Colonic mucosa (tissue), 4 donors: ENCODE measurements around the gene TEKTIP1. TPM values are rescaled to one million over a fixed set of nuclear protein-coding genes. Genes with fewer than 3 reads are reported as not detected.

Source experiments
- DNase-seq: peaks from one replicate; pipeline ENCODE4 v3.0.0-alpha.2; 2020
- H3K27ac ChIP-seq: fragments of 200-600 bp; one replicate; pipeline ENCODE4 v1.8.0; 2021
- H3K27me3 ChIP-seq: fragments of 200-600 bp; one replicate; pipeline ENCODE4 v1.8.0; 2021
- H3K36me3 ChIP-seq: fragments of 200-600 bp; one replicate; pipeline ENCODE4 v1.8.0; 2021
- H3K4me1 ChIP-seq: fragments of 200-600 bp; one replicate; pipeline ENCODE4 v1.8.0; 2021; ENCODE audit warnings: mild to moderate bottlenecking
- H3K4me3 ChIP-seq: fragments of 200-600 bp; one replicate; pipeline ENCODE4 v1.8.0; 2021
- H3K9ac ChIP-seq, 2 donors: one replicate each; pipeline ENCODE4 v1.7.0; 2013; ENCODE audit warnings: control low read depth in 2 of 2, low read depth in 2 of 2, low read length in 2 of 2
- H3K9me3 ChIP-seq: fragments of 200-600 bp; one replicate; pipeline ENCODE4 v1.8.0; 2021
- CTCF ChIP-seq: fragments of 200-600 bp; IDR thresholded peaks from one replicate; pipeline ENCODE4 v1.8.0; 2022; ENCODE audit warnings: antibody characterized with exemption, mild to moderate bottlenecking
- intact Hi-C: fragments of 100-400 bp; cut with DNase I; formaldehyde crosslinking; loops from one replicate; pipeline ENCODE4 v1.14.1; 2022
- total RNA-seq, 2 donors: library from RNA; stranded (reverse); fragmentation: NEBNext Ultra II Directional in 1 of 2; extraction: Animal tissue kit (Norgen Biotek cat#: 25700) in 1 of 2; gene quantifications; one replicate each; pipeline ENCODE4 v1.2.1, GENCODE V29; 2021
- donor health status: healthy.
- donor health status: DM: no; HTN: no; CAD: no.
- donor health status: DM: no; HTN: no; CAD: no.

Gene TEKTIP1
- total RNA-seq, 2 donors from 2014 or later, result 1.5 to 4.7 TPM

- DNase-seq, result peak; percentile 100
- Histone ChIP-seq H3K36me3 (no peaks in the 10 kb centered on the region), H3K4me1 (peaks cover 10% of the 10 kb centered on the region), H3K9ac (peak overlapping the region; percentile 12 to 58), H3K9me3 (no peaks in the 10 kb centered on the region), H3K4me3 (peak overlapping the region; percentile 96), H3K27me3 (no peaks in the 10 kb centered on the region), H3K27ac (peak overlapping the region; percentile 28)
- intact Hi-C loops, result no loop called here
- no peak for TF ChIP-seq CTCF
These were observed 33.3 kb downstream of the TEKTIP1 start for GRCh38 chr19:3572132-3572854.

- intact Hi-C loops, result no loop called here
- no peak for TF ChIP-seq CTCF
- peaks cover 10% of the 10 kb centered on the region for H3K4me1 ChIP-seq
- peak within 1 kb of the TSS; percentile 81 for H3K9ac ChIP-seq
- H3K36me3 ChIP-seq, result no peaks in the 10 kb centered on the region
- no peaks in the 10 kb centered on the region for H3K9me3 ChIP-seq
- no peaks in the 10 kb centered on the region for H3K27me3 ChIP-seq
- no peak for DNase-seq
- H3K4me3 ChIP-seq, result peak within 1 kb of the TSS; percentile 96
- peak within 1 kb of the TSS; percentile 85 for H3K27ac ChIP-seq
These were observed 33.8 kb downstream of the TEKTIP1 start, which contains the start of gene HMG20B for GRCh38 chr19:3572855-3573161. TSS of gene HMG20B (plus strand) at chr19:3572944. CDS start at chr19:3573310, 366 bp downstream.

GRCh38 chr19:3573162-3573857 lies 34.3 kb downstream of the TEKTIP1 start:
- Histone ChIP-seq H3K9ac (peak overlapping the region; percentile 81), H3K27me3 (no peaks in the 10 kb centered on the region), H3K4me3 (peak overlapping the region; percentile 96), H3K27ac (peak overlapping the region; percentile 85), H3K36me3 (no peaks in the 10 kb centered on the region), H3K9me3 (no peaks in the 10 kb centered on the region), H3K4me1 (peaks cover 10% of the 10 kb centered on the region)
- peak; percentile 41 for DNase-seq
- intact Hi-C loops, result no loop called here
- TF ChIP-seq CTCF, result no peak

- Histone ChIP-seq H3K36me3 (no peaks in the 10 kb centered on the region), H3K27ac (no peak overlapping the region), H3K4me1 (peaks cover 10% of the 10 kb centered on the region), H3K9ac (peak overlapping the region in 1 of 2 donors; percentile 81), H3K27me3 (no peaks in the 10 kb centered on the region), H3K9me3 (no peaks in the 10 kb centered on the region), H3K4me3 (peak overlapping the region; percentile 96)
- peak; percentile 95 for DNase-seq
- TF ChIP-seq CTCF, result no peak
- intact Hi-C loops, result no loop called here
These were observed 35.1 kb downstream of the TEKTIP1 start for GRCh38 chr19:3573858-3574637.

GRCh38 chr19:3575260-3575741 lies 36.3 kb downstream of the TEKTIP1 start:
- DNase-seq, result peak; percentile 28
- H3K27ac ChIP-seq, result no peak overlapping the region
- intact Hi-C loops, result no loop called here
- H3K9ac ChIP-seq, result no peak overlapping the region
- peaks cover 10% of the 10 kb centered on the region for H3K4me1 ChIP-seq
- no peaks in the 10 kb centered on the region for H3K9me3 ChIP-seq
- H3K4me3 ChIP-seq, result no peak overlapping the region
- no peaks in the 10 kb centered on the region for H3K27me3 ChIP-seq
- no peaks in the 10 kb centered on the region for H3K36me3 ChIP-seq
- TF ChIP-seq CTCF, result no peak
